SK-N-SH treated with all-trans-retinoic acid at 6 μM for 48 hours (cell line): ENCODE data around the gene CCM2.
A peak's percentile ranks its signal among the peaks of the same experiment; 100 is the strongest.
"Not testable (repeated sequence)": the region's sequence is repeated elsewhere in the genome, so short reads cannot be mapped to it uniquely, and the experiment has no call there.

ENCODE experiments used
- ATAC-seq: fragments of 200-7000 bp; cut with Tn5 transposase; 3 replicates; pipeline ENCODE4 v1.9.1; 2020; ENCODE audit warnings: mild to moderate bottlenecking, moderate library complexity
- ARNTL ChIP-seq: fragments of 450-650 bp; formaldehyde crosslinking; IDR thresholded peaks from 2 replicates; pipeline ENCODE4 v1.5.0; 2020; ENCODE audit warnings: low read depth, mild to moderate bottlenecking, moderate library complexity, borderline replicate concordance
- BACH2 ChIP-seq: fragments of 250-450 bp; sonication (Bioruptor Pico); IDR thresholded peaks from 2 replicates; pipeline ENCODE4 v1.9.0; 2021; ENCODE audit warnings: mild to moderate bottlenecking, borderline replicate concordance
- CSDC2 ChIP-seq: fragments of 250-450 bp; sonication (Bioruptor Pico); IDR thresholded peaks from 2 replicates; pipeline ENCODE4 v1.5.0; 2020; ENCODE audit warnings: mild to moderate bottlenecking, moderate library complexity
- ESRRG ChIP-seq: fragments of 250-450 bp; sonication (Bioruptor Pico); IDR thresholded peaks from 2 replicates; pipeline ENCODE4 v1.6.1; 2021; ENCODE audit warnings: mild to moderate bottlenecking
- GLIS3 ChIP-seq: fragments of 250-450 bp; sonication (Bioruptor Pico); IDR thresholded peaks from 2 replicates; pipeline ENCODE4 v1.5.0; 2020; ENCODE audit warnings: mild to moderate bottlenecking, moderate library complexity
- ISL1 ChIP-seq: fragments of 250-450 bp; sonication (Bioruptor Pico); IDR thresholded peaks from 2 replicates; pipeline ENCODE4 v2.1.2; 2022; ENCODE audit warnings: mild to moderate bottlenecking, moderate library complexity
- OSR1 ChIP-seq: fragments of 250-450 bp; sonication (Bioruptor Pico); IDR thresholded peaks from 2 replicates; pipeline ENCODE4 v1.8.0; 2022; ENCODE audit warnings: moderate library complexity, mild to moderate bottlenecking, inconsistent platforms
- PPARA ChIP-seq: fragments of 250-450 bp; sonication (Bioruptor Pico); IDR thresholded peaks from 2 replicates; pipeline ENCODE4 v1.5.0; 2020; ENCODE audit warnings: mild to moderate bottlenecking, borderline replicate concordance
- RARB ChIP-seq: fragments of 250-450 bp; sonication (Bioruptor Pico); IDR thresholded peaks from 2 replicates; pipeline ENCODE4 v1.8.0; 2021; ENCODE audit warnings: mild to moderate bottlenecking, moderate library complexity
- SNAI2 ChIP-seq: fragments of 250-450 bp; sonication (Bioruptor Pico); IDR thresholded peaks from 2 replicates; pipeline ENCODE4 v1.5.0; 2020; ENCODE audit warnings: mild to moderate bottlenecking, moderate library complexity
- TCF4 ChIP-seq: fragments of 250-450 bp; sonication (Bioruptor Pico); IDR thresholded peaks from 2 replicates; pipeline ENCODE4 v1.8.0; 2021; ENCODE audit warnings: mild to moderate bottlenecking, moderate library complexity, borderline replicate concordance
- TOX ChIP-seq: fragments of 250-450 bp; sonication (Bioruptor Pico); IDR thresholded peaks from 2 replicates; pipeline ENCODE4 v1.8.0; 2021; ENCODE audit warnings: mild to moderate bottlenecking, moderate library complexity, borderline replicate concordance
- ZC3H10 ChIP-seq: fragments of 250-450 bp; sonication (Bioruptor Pico); IDR thresholded peaks from 2 replicates; pipeline ENCODE4 v1.5.1; 2021; ENCODE audit warnings: mild to moderate bottlenecking, moderate library complexity
- ZFP3 ChIP-seq: fragments of 250-450 bp; sonication (Bioruptor Pico); IDR thresholded peaks from 2 replicates; pipeline ENCODE4 v1.5.0; 2020; ENCODE audit warnings: mild to moderate bottlenecking, moderate library complexity
- ZNF8 ChIP-seq: fragments of 450-650 bp; formaldehyde crosslinking; IDR thresholded peaks from 2 replicates; pipeline ENCODE4 v1.5.0; 2020; ENCODE audit warnings: mild to moderate bottlenecking, moderate library complexity
- TF ChIP-seq, protein P1 (sequence below): fragments of 250-450 bp; sonication (Bioruptor Pico); IDR thresholded peaks from 2 replicates; pipeline ENCODE4 v1.5.1; 2020; ENCODE audit warnings: low read depth, mild to moderate bottlenecking, moderate library complexity
- TF ChIP-seq, protein P2 (sequence below): fragments of 250-450 bp; sonication (Bioruptor Pico); IDR thresholded peaks from 2 replicates; pipeline ENCODE4 v1.8.0; 2021; ENCODE audit warnings: low read depth, mild to moderate bottlenecking, moderate library complexity, borderline replicate concordance
- TF ChIP-seq, protein P3 (sequence below): fragments of 250-450 bp; sonication (Bioruptor Pico); IDR thresholded peaks from 2 replicates; pipeline ENCODE4 v1.8.0; 2020; ENCODE audit warnings: mild to moderate bottlenecking, moderate library complexity, borderline replicate concordance

The CCM2 gene

DNA sequence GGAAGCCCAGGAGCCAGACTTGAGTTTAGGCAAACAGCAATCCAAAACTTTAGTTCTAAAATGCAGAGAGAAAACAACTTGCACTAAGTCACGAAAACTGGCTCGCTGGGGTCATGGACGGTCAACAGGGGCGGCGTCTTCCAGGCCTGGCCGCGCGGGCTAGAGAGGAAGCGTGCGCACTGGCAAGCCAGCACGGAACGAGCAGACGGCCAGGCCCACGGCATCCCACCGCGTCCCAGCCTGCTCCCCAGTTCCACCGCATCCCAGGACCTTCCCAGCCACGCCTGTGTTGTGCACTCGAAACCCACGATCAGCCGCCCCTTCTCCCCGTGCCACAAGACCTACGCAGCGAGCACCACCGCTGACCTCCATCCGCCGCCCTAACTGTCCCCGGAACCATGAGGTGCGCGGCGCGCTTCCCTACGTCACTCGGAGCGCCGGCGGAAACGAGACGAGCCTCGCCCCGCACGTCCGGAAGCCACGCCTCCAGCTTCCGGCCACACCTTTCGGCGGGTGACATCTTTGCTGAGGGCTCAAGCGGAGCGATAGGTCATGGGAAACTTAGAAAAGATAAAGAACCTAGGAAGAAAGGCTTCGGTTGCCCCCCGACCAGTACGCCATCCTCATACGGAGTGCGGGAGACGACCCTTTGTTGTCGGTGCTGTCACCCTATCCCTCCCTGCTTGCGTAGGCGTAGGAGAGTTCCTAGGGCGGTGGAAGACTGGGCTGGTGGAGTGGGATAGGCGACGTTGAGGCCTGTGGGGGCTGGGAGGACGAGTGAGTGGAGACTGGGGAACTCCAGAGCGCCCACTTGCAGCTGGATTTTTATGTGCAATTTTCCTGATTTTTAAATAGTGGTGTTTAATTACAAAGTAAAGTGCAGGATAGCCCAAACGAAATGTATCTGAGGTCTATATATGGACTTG is 111.6 kb downstream of the CCM2 start, which contains the start of gene TBRG4 (continued):
- TF ChIP-seq, protein P1, sequence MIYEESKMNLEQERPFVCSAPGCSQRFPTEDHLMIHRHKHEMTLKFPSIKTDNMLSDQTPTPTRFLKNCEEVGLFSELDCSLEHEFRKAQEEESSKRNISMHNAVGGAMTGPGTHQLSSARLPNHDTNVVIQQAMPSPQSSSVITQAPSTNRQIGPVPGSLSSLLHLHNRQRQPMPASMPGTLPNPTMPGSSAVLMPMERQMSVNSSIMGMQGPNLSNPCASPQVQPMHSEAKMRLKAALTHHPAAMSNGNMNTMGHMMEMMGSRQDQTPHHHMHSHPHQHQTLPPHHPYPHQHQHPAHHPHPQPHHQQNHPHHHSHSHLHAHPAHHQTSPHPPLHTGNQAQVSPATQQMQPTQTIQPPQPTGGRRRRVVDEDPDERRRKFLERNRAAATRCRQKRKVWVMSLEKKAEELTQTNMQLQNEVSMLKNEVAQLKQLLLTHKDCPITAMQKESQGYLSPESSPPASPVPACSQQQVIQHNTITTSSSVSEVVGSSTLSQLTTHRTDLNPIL, result 0 out of 2 replicates have a peak, but pooled peaks have one; percentile 12
- TF ChIP-seq ESRRG, result no peak
- TF ChIP-seq, all 23 proteins: peak for 7

DNA sequence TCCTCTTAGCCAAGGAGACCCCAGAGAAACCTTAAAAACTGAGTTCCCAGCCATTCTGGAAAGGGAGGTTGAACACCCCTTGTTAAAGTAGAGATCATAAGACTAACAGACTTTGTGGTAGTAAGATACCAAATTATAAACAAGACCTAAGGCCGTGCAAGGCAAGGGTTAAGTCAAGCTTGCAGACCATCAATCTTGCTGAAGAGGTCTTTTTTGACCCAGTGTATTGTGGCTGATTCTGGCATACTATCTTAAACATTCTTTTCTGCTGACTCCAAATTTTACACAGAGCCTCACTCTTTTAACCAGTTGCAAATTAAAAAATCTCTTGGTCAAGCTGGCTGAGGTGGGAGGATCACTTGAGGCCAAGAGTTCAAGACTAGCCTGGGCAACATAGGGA is 112.6 kb downstream of the CCM2 start:
- no peak for TF ChIP-seq ZC3H10
- TF ChIP-seq ZNF8, result no peak
- TF ChIP-seq ISL1 (CRISPR knock-in tag), result no peak
- TF ChIP-seq GLIS3 (CRISPR knock-in tag), result no peak
- no peak for TF ChIP-seq ESRRG
- TF ChIP-seq SNAI2 (CRISPR knock-in tag), result no peak
- TF ChIP-seq RARB (CRISPR knock-in tag), result no peak
- ATAC-seq, result no peak

DNA sequence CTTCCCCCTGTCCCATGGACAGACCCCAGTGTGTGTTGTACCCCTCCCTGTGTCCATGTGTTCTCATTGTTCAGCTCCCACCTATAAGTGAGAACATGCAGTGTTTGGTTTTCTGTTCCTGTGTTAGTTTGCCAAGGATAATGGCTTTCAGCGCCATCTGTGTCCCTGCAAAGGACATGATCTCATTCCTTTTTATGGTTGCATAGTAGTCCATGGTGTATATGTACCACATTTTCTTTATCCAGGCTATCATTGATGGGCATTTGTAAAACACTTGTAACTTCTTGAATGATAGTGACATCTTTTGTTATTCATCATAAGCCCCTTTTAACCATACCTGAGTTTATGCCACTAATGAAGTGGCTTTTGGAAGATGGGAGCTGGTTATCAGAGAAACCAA is 114.3 kb downstream of the CCM2 start:
- peak; percentile 63 for TF ChIP-seq ZNF8

DNA sequence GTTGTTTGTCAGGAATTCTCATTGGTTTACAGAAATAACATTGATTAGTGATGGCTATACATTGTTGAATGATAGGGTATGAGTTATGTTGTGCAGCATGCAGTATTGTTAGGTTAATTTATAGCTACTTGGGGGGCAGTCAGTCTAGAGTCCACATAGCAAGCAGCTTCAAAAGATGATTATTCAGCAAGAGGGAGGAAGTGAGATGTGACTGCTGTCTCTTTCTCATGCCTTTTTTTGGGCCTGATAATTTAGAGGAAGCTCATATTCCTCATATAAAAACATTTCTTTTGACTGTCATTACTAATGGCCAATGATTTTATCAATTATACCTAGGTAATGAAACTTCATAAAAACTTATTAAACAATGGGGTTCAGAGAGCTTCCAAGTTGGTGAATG is 114.9 kb downstream of the CCM2 start:
- no peak for ATAC-seq
- TF ChIP-seq PPARA (CRISPR knock-in tag) (no peak), ZC3H10 (no peak), ZFP3 (CRISPR knock-in tag) (no peak), CSDC2 (CRISPR knock-in tag) (no peak), OSR1 (CRISPR knock-in tag) (no peak), ARNTL (no peak)
- TF ChIP-seq, protein P1, result no peak

More for the DNA sequence above, 114.3 kb downstream of the CCM2 start:
- not testable (repeated sequence) for ATAC-seq

DNA sequence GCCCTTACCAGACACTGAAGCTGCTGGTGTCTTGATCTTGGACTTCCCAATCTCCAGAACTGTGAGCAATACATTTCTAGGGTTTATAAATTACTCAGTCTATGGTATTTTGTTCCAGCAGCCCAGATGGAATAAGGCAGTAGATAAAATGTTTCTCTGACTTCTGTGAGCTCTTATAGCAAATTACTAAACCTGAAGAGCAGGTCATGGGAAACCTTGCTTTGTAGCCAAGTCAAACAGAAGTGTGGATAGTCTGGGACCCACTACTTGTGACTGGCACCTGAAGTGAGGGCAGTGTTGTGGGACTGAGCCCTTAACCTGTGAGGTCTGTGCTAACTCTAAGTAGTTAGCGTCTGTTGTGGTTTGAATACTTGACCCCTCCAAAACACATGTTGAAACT is 116.0 kb downstream of the CCM2 start:
- ATAC-seq, result no peak

More for the DNA sequence above, 116.0 kb downstream of the CCM2 start:
- TF ChIP-seq, protein P2, sequence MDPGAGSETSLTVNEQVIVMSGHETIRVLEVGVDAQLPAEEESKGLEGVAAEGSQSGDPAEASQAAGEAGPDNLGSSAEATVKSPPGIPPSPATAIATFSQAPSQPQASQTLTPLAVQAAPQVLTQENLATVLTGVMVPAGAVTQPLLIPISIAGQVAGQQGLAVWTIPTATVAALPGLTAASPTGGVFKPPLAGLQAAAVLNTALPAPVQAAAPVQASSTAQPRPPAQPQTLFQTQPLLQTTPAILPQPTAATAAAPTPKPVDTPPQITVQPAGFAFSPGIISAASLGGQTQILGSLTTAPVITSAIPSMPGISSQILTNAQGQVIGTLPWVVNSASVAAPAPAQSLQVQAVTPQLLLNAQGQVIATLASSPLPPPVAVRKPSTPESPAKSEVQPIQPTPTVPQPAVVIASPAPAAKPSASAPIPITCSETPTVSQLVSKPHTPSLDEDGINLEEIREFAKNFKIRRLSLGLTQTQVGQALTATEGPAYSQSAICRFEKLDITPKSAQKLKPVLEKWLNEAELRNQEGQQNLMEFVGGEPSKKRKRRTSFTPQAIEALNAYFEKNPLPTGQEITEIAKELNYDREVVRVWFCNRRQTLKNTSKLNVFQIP (CRISPR knock-in tag), result no peak
- TF ChIP-seq ESRRG (no peak), TCF4 (CRISPR knock-in tag) (no peak), ISL1 (CRISPR knock-in tag) (no peak), PPARA (CRISPR knock-in tag) (no peak), TOX (CRISPR knock-in tag) (no peak), ZNF8 (no peak), BACH2 (CRISPR knock-in tag) (no peak), ARNTL (no peak), SNAI2 (CRISPR knock-in tag) (no peak), ZC3H10 (no peak)
- TF ChIP-seq, protein P1, result no peak
- TF ChIP-seq, protein P3, sequence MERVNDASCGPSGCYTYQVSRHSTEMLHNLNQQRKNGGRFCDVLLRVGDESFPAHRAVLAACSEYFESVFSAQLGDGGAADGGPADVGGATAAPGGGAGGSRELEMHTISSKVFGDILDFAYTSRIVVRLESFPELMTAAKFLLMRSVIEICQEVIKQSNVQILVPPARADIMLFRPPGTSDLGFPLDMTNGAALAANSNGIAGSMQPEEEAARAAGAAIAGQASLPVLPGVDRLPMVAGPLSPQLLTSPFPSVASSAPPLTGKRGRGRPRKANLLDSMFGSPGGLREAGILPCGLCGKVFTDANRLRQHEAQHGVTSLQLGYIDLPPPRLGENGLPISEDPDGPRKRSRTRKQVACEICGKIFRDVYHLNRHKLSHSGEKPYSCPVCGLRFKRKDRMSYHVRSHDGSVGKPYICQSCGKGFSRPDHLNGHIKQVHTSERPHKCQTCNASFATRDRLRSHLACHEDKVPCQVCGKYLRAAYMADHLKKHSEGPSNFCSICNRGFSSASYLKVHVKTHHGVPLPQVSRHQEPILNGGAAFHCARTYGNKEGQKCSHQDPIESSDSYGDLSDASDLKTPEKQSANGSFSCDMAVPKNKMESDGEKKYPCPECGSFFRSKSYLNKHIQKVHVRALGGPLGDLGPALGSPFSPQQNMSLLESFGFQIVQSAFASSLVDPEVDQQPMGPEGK (CRISPR knock-in tag), result no peak
